Breast epithelium (tissue), 4 donors: ENCODE results near the gene CNTN5. TPM values are rescaled to one million over a fixed set of nuclear protein-coding genes. Genes with fewer than 3 reads are reported as not detected.

ENCODE experiments used
- DNase-seq, 2 donors: peaks; one replicate each; pipeline ENCODE4 v3.0.0-alpha.2; 2019; ENCODE audit warnings: low spot score in 2 of 2
- H3K27ac ChIP-seq, 2 donors: fragments of 200-600 bp; sonication (generic) in 1 of 2; one replicate each; pipeline ENCODE4 v1.5.1; 2016 to 2019; ENCODE audit warnings: mild to moderate bottlenecking in 1 of 2
- H3K27me3 ChIP-seq, 2 donors: fragments of 200-600 bp; sonication (generic) in 1 of 2; one replicate each; pipeline versions ENCODE4 v1.5.1 to v1.6.0; 2017 to 2019; ENCODE audit warnings: control low read depth in 1 of 2, mild to moderate bottlenecking in 1 of 2
- H3K36me3 ChIP-seq: fragments of 200-600 bp; one replicate; pipeline ENCODE4 v1.5.1; 2019
- H3K4me1 ChIP-seq, 2 donors: fragments of 200-600 bp; sonication (generic); one replicate each; pipeline ENCODE4 v1.5.1; 2016 to 2019; ENCODE audit warnings: control low read depth in 1 of 2
- H3K4me3 ChIP-seq, 3 donors: fragments of 200-600 bp; sonication (generic); 1 replicate in 2 of 3; 2 replicates in 1 of 3; pipeline ENCODE4 v1.5.1; 2016 to 2019; ENCODE audit warnings: mild to moderate bottlenecking in 3 of 3, moderate library complexity in 2 of 3
- H3K9me3 ChIP-seq, 2 donors: fragments of 200-600 bp; sonication (generic) in 1 of 2; one replicate each; pipeline ENCODE4 v1.5.1; 2016 to 2019; ENCODE audit warnings: control low read depth in 1 of 2
- CTCF ChIP-seq, 3 donors: fragments of 450-650 bp; IDR thresholded peaks; one replicate each; pipeline ENCODE4 v1.5.1; 2016 to 2017; ENCODE audit warnings: antibody characterized with exemption in 3 of 3, mild to moderate bottlenecking in 3 of 3, moderate library complexity in 3 of 3
- POLR2A ChIP-seq: fragments of 450-650 bp; IDR thresholded peaks from one replicate; pipeline ENCODE4 v1.6.1; 2016; ENCODE audit warnings: antibody characterized with exemption, mild to moderate bottlenecking, moderate library complexity
- POLR2AphosphoS5 ChIP-seq, 3 donors: sonication (generic); formaldehyde crosslinking; IDR thresholded peaks; one replicate each; pipeline ENCODE4 v1.6.1; 2017; ENCODE audit warnings: antibody characterized with exemption in 3 of 3
- intact Hi-C: fragments of 100-400 bp; cut with DNase I; formaldehyde crosslinking; loops from one replicate; pipeline ENCODE4 v1.15.1; 2023; ENCODE audit warnings: low total_unique reads
- total RNA-seq, 3 donors: library from RNA; depleted of rRNA; stranded (reverse); fragments of >200 nt; gene quantifications; one replicate each; pipeline ENCODE4 v1.1.0, GENCODE V29; 2016

Gene CNTN5
- total RNA-seq, 3 donors from 2014 or later, result not detected

- Histone ChIP-seq H3K27me3 (no peaks in the 10 kb centered on the region), H3K36me3 (no peaks in the 10 kb centered on the region), H3K4me3 (no peak overlapping the region), H3K4me1 (no peaks in the 10 kb centered on the region), H3K9me3 (no peaks in the 10 kb centered on the region), H3K27ac (no peak overlapping the region)
- no peak for DNase-seq
- intact Hi-C loops, result no loop called here
- TF ChIP-seq POLR2A, result no peak
- TF ChIP-seq POLR2AphosphoS5 (IDR thresholded peaks at IDR 0.05), result no peak
- no peak for TF ChIP-seq CTCF (IDR thresholded peaks at IDR 0.05)
Observed at GRCh38 chr11:100319691-100320090, 1298.9 kb downstream of the CNTN5 start.

GRCh38 chr11:100328626-100329340 lies 1308.0 kb downstream of the CNTN5 start:
- no peaks in the 10 kb centered on the region for H3K4me1 ChIP-seq
- no peak overlapping the region for H3K27ac ChIP-seq
- no peaks in the 10 kb centered on the region for H3K27me3 ChIP-seq
- no peak overlapping the region for H3K4me3 ChIP-seq
- no peaks in the 10 kb centered on the region for H3K9me3 ChIP-seq
- H3K36me3 ChIP-seq, result no peaks in the 10 kb centered on the region
- intact Hi-C loops, result no loop called here
- DNase-seq, result no peak
- TF ChIP-seq POLR2A, result no peak

GRCh38 chr11:100329352-100329751 lies 1308.6 kb downstream of the CNTN5 start:
- Histone ChIP-seq H3K27me3 (no peaks in the 10 kb centered on the region), H3K9me3 (no peaks in the 10 kb centered on the region), H3K4me3 (no peak overlapping the region), H3K4me1 (no peaks in the 10 kb centered on the region), H3K27ac (no peak overlapping the region), H3K36me3 (no peaks in the 10 kb centered on the region)
- intact Hi-C loops, result no loop called here
- TF ChIP-seq POLR2AphosphoS5 (IDR thresholded peaks at IDR 0.05) (no peak), CTCF (IDR thresholded peaks at IDR 0.05) (no peak), POLR2A (no peak)
- no peak for DNase-seq

- no peak overlapping the region for H3K4me3 ChIP-seq
- intact Hi-C loops, result no loop called here
- H3K4me1 ChIP-seq, result no peaks in the 10 kb centered on the region
- TF ChIP-seq POLR2AphosphoS5 (IDR thresholded peaks at IDR 0.05), result no peak
- TF ChIP-seq CTCF (IDR thresholded peaks at IDR 0.05), result no peak
- no peak for TF ChIP-seq POLR2A
- H3K9me3 ChIP-seq, result no peaks in the 10 kb centered on the region
- H3K27ac ChIP-seq, result no peak overlapping the region
- no peaks in the 10 kb centered on the region for H3K27me3 ChIP-seq
- no peaks in the 10 kb centered on the region for H3K36me3 ChIP-seq
- no peak for DNase-seq
Observed at GRCh38 chr11:100336873-100337272, 1316.1 kb downstream of the CNTN5 start.

- Histone ChIP-seq H3K27me3 (no peaks in the 10 kb centered on the region), H3K9me3 (no peaks in the 10 kb centered on the region), H3K36me3 (no peaks in the 10 kb centered on the region), H3K4me1 (no peaks in the 10 kb centered on the region), H3K4me3 (no peak overlapping the region), H3K27ac (no peak overlapping the region)
- DNase-seq, result no peak
- intact Hi-C loops, result no loop called here
- TF ChIP-seq POLR2AphosphoS5 (IDR thresholded peaks at IDR 0.05) (no peak), CTCF (IDR thresholded peaks at IDR 0.05) (no peak), POLR2A (no peak)
Observed at GRCh38 chr11:100338144-100338840, 1317.5 kb downstream of the CNTN5 start.
